Adipose tissue (tissue), 3 donors: ENCODE results near the gene TSPAN17. TPM values are rescaled to one million over a fixed set of nuclear protein-coding genes. Genes with fewer than 3 reads are reported as not detected.

Source experiments
- H3K27ac ChIP-seq: one replicate; pipeline ENCODE4 v1.5.1; 2013; ENCODE audit warnings: low read depth, low read length
- WGBS, 3 donors: extraction: QIAGEN DNeasy Blood & Tissue Kit; methylation state at CpG; one replicate each; pipeline ENCODE4 v1.1.7; 2013; 5-methylcytosine and 5-hydroxymethylcytosine counted together
- polyA plus RNA-seq, 3 donors: library from polyadenylated mRNA; stranded (reverse); fragments of 200-250 nt; gene quantifications; one replicate each; pipeline ENCODE4 v1.2.3, GENCODE V29; 2013
- donor health status: healthy with polysubstance abuse.
- donor health status: Bipolar disorder and iron deficiency.
- donor health status: healthy.

TSPAN17 gene
- polyA plus RNA-seq, 3 donors = 16.2 to 20.9 (median 18.8) TPM

DNA sequence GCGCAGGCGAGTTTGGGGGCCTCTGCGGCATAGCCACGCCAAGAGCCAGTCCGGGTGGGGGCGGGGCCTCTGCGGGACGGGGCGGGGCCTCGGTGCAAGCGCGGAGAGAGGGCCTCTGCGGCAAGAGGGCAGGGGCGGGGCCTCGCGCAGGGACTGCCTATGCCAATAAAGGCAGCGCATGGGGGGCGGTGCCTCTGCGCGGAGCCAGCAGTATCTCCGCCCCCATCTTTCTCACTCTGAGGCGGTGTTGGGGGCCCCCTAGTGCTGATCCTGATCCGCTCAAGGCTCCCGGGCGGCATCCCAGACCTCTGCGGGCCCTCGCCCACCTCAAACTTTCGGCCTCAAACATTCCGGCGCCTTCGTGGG lies 28.1 kb upstream of the TSPAN17 start:
- 3 to 7% (median 3%) methylated on average over 30 to 31 of the region's 31 CpGs for WGBS, 3 donors

DNA sequence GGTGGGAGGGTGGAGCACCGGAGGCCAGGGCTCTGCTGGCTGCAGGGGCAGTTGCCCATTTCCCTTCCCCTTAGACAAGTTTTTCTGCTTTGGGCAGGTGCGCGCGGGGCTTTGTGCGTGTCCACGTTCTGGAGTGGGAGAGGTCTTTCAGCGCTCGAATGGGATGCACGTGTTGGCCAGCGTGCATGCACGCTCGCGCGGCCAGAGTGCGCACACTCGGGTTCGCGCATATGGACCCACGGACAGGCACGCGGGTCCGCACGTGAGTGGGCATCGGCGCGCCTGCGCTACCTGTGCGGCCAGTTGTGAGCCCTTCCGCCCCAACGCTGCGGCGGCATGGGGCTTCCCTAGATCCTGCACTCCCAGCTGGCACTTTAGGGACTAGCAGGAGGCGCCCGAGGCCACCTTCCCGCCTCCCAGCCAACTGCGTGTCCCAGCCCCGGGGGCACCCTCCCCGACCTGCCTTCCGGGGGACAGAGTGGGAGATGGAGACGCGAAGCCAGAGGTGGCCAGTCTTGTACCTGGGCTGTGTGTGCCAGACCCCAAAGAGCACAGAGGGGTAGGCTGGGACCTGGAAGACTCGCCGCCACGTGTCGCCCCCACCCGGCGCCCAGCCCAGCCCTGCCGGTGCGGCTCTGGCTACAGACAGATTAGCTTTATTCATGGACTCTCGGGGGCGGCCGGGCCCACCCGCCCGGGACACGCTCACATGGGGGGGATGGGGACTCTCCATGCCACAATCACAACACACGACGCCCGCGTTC lies 27.5 kb upstream of the TSPAN17 start:
- no peak overlapping the region for H3K27ac ChIP-seq
- 8 to 17% (median 14%) methylated on average over 56 to 59 of the region's 59 CpGs for WGBS, 3 donors

More for the DNA sequence above, 28.1 kb upstream of the TSPAN17 start:
- no peak overlapping the region for H3K27ac ChIP-seq

DNA sequence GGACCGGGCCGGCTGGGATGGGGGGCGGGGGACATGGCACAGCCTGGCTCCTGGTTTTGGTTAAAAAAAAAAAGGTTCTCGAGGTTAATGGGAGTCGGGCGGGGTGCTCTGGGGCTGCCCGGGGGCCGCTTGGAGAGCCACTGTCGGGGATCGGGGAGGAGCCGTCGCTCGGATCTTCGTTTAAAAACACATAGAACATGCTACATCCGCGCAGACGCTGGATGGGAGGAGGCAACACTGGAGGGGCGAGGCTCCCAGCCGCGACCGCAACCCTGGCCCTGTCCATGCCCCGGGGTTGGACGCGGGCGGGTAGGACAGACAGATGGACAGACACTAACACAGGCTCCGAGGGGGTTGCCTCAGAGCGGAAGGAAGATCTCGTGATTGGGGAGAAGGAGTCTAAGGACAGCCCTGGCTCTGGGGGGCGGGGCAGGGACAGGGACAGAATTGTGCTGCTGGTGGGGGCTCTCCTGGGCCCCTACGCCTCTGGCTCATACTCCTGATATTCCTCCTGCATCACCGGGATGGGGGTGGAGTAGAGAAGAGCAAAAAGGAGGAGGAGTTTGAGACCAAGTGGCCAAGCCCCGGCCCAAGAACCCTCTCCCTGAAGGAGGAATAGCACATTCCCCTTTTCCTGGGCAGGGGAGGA lies 26.8 kb upstream of the TSPAN17 start:
- 3 to 6% (median 4%) methylated on average over 29 to 32 of the region's 32 CpGs for WGBS, 3 donors
- H3K27ac ChIP-seq = no peak overlapping the region

DNA sequence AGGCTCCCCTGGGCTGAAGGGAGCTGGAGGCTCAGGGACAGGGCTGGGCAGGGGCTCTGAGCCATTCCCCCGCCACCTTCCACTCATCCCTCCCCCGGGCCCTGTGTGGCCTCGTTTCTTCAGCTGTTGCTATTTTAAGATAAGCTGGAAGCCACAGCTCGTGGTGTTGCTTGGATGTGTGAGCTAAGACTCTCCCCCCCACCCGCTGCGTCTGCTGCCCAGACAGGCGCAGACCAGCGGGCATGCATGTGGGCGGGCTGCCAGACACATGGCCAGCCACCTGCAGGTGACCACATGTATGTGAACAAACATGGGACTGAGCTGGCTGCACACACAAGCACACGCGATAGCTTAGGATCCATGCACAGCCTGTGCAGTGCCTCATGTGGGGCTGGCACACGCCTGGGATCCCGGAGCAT lies 25.6 kb upstream of the TSPAN17 start:
- WGBS, 3 donors = 59 to 67% (median 61%) methylated on average over 13 of the region's 13 CpGs
- H3K27ac ChIP-seq = no peak overlapping the region

DNA sequence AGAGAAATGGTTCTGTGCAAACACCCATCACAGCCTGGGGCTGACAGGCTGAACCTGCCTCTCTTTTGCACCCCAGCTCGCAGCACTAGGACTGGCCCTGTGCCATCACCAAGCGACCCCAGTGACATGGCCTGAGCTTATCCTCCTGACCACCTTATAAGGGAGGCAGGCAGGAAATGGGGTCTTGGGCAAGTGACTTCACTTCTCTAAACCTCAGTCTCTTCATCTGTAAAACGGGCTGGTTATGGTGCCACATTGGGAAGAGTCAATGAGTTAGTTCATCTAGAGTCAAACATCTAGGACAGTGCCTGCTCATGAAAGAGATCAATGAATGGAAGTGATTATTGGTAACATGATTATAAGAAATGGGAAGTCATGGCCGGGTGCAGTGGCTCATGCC lies 23.1 kb upstream of the TSPAN17 start:
- 67 to 74% (median 73%) methylated on average over 4 of the region's 4 CpGs for WGBS, 3 donors

DNA sequence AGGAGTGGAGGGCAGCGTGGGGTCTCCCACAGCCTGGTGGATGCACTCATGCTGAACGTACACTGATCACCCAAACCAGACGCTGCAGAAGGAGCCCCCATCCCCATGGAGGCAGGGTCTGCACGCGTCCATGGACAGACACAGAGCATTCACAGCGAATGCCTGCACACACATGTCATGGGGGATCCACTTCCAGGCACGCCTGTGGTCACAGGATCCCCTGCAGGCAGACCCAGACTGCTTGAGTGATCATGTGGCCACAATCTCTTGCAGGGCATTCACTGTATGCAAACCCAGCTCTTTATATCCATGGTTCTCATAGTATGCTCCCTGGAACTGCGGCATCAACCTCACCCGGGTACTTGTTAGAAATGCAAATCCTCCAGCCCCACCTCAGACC lies 22.3 kb upstream of the TSPAN17 start:
- WGBS, 3 donors = 54 to 60% (median 60%) methylated on average over 9 of the region's 9 CpGs

More for the DNA sequence above, 23.1 kb upstream of the TSPAN17 start:
- no peak overlapping the region for H3K27ac ChIP-seq

DNA sequence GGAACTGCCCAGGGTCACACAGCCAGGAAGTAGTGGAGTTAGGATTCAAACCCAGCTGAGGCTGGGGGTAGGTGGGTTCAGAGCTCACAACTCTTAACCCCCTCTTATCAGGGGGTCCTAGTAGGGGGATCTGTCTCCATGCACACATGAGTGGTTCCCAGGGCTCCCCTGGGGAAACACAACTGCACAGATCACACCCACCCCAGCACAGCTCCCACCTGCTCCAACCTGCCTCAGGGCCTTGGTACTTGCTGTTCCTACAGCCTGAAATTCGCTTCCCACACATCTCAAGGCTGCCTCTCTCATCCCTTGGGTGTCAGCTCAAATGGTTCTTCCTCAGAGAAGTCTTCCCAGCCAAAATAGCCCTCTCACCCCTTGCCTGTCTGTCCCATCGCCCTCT lies 21.8 kb upstream of the TSPAN17 start:
- 60 to 82% (median 71%) methylated on average over 2 of the region's 2 CpGs for WGBS, 3 donors
- no peak overlapping the region for H3K27ac ChIP-seq

More for the DNA sequence above, 22.3 kb upstream of the TSPAN17 start:
- H3K27ac ChIP-seq = no peak overlapping the region

DNA sequence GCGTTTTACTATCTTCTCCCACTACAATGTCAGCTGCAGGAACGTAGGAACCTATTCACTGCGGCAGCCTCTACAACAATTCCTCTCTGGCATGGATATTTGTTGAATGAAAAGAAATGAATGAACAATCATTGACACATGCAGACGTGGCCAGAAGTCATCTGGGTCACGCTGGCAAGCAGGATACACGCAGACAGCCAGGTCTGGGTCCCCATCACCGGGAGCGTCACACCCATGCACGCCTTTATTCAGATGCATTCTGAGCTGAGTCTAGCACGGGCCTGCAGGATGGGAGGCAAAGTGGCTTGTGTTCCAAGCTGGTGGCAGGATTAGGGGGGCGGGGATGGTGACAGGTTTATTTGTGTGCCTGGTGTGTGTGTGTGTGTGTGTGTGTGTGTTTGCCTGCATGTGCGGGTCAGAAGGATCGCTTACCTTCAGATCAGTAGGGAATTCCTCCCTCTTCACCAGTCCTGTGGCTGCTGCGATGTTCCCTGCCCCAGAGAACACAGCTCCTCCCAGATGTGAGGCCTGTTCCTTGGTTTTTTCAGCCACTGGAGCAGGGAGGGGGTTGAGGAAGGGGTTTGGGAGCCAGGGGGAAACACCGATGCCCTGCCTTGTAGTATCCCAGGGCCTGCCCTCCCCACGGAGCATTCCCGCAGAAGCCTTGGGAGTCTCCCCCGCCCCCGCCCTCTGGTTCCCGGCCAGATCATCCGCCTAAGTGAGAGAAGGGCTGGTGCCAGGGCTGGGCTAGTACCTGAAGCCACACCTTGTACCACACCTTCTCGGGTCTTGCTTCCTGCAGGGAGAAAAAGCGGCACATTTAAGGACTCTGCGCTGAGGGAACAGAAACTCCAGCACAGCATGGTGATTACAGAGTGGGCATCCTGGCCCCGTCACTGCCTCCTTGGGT lies 21.1 kb upstream of the TSPAN17 start:
- H3K27ac ChIP-seq = no peak overlapping the region
- WGBS, 3 donors = 33 to 53% (median 51%) methylated on average over 23 to 25 of the region's 25 CpGs

DNA sequence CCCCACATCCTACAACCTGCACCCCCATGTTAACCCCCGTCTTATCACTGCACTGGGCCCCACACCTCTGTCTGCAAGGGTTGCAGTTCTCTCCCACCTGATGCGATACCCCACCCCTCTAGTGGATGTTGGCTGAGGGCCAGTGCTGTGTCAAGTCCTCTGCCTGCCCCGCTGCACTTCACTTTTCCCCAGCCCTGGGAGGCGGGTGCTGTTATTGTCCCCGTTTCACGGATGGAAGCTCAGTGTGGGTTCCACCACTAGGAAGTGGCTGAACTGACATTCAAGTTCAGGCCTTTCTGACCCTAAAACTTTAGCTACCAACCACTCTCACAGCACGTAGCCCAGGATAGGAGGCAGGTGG lies 20.4 kb upstream of the TSPAN17 start:
- H3K27ac ChIP-seq = no peak overlapping the region
- WGBS, 3 donors = 42 to 52% (median 45%) methylated on average over 7 of the region's 7 CpGs

DNA sequence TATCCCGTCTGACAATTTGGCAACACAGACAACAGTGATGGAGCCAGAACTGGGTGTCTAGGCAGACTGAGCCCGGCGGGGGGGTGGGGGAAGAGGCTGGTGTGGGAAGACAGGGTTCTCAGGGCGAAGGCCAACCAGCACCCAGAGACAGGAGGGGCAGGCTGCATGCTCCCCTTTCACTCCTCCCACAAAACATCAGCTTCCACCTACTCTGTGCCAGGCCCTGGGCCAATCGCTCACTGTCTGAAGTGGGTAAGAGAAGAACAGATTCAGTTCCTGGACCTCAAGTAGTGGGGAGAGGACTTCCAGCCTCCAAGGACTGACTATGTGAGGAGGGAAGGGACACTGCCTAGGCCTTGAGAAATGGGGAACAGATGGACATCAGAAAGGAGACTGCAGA lies 19.7 kb upstream of the TSPAN17 start:
- no peak overlapping the region for H3K27ac ChIP-seq
- 68 to 85% (median 75%) methylated on average over 5 of the region's 5 CpGs for WGBS, 3 donors

DNA sequence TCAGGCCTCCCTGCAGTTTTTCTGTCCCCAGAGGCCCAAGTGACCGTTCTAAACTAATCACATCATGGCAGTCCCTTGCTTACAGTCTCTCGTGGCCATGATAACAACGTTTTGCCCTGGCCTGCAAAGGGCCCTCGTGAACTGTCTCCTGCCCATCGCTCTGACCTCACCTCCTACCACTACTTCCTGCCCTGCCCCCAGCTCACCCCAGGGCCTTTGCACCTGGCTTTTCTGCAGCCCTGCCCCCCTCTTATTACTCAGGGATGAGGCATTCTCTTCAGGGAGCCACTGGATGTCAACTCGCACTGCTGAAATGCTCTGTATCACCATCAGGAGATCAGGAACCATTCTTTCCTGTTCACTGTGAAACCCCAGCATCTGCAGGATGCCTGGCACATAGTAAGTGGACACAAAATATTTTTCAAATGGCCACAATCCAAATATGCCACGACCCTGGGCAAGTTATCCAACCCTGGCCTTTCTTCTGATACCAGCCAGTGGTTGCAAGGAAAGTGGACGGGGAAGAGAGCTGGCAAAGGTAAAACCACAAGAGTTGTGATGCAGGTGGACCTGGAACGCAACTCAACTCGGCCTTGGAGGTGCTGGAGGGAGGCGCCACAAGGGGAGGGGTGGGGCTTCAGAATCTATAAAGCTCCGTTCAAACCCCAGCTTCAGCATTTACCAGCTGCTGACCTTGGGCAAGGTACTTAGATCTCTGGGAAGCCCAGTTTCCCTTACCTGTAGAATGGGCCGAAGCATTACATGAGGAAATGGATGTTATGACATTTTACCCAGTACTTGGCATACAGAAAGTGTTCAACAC lies 18.7 kb upstream of the TSPAN17 start:
- WGBS, 3 donors = 46 to 57% (median 55%) methylated on average over 13 of the region's 13 CpGs
- H3K27ac ChIP-seq = no peak overlapping the region

DNA sequence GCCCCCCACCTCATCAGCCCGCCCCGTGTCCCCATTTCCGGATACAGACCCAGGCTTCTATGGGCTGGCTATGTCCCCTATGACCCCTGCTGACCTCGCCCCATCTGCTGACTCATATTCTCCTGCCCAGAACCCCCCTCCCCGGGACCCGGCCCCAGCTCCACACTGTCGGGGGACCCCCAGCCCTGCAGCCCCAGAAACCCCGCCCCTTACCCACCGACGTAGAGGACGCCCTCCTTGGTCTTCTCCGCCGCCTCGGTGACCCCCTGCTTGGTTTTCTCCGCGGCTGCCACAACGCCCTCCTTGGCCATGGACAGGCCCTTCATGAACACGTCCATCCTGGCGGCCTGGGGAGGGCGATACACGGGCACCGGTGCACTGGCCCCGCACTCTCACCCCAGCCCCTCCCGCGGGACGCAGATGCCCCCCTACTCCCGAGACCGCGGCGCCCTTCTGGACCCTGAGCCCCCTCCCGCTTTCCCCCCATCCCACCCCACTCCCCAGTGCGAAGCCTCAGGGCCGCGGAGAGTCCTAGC lies 17.9 kb upstream of the TSPAN17 start:
- WGBS, 3 donors = 3 to 5% (median 4%) methylated on average over 29 to 34 of the region's 34 CpGs
- no peak overlapping the region for H3K27ac ChIP-seq

DNA sequence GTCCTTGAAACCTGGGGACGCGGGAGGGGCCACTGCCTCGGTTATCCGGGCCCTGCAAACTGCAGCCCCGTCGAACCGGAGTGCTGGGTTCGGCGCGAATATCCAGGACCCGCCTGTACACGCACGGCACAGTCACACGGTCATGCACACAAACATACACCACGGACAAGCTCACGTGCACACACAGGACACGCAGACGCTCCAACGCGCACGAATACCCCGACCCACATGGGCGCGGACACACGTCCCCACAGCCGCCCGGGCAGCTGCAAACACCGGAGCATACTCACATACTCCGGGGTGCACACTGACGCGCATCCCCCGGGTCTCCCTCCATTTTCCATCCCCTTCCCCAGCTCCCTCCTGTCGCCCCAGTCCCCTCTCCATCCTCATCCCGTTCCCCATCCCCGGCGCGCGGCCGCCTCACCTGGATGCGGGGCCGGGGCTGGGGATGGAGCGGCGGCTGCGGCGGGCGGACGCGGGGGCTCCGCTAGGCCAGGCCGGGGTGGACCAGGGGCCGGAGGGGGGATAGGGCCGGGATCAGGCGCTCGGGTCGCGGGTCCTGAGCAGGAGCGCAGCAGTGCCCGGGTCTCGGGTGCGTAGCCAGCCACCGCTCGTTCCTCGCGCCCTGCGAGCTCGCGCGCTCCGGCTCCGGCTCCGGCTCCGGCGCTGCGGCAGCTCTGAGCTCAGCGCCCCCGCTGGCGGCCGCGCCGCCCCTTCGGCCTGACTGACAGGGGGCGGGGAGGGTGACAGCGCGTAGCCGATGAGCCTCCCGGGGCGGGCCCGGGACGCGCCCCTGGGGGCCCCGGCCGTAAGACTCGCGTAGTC lies 17.2 kb upstream of the TSPAN17 start, which contains the start of the genes EIF4E1B and SNCB:
Gene EIF4E1B, plus strand, starts transcription at position 823 of the 828 bp plus-strand sequence. CDS start 12,113 bp downstream, outside the sequence.
Gene SNCB, minus strand, starts transcription at position 682 of the 828 bp plus-strand sequence. CDS start 880 bp downstream, outside the sequence.
- 1 to 2% (median 2%) methylated on average over 93 to 94 of the region's 94 CpGs for WGBS, 3 donors
- H3K27ac ChIP-seq = no peak within 1 kb of the TSS

DNA sequence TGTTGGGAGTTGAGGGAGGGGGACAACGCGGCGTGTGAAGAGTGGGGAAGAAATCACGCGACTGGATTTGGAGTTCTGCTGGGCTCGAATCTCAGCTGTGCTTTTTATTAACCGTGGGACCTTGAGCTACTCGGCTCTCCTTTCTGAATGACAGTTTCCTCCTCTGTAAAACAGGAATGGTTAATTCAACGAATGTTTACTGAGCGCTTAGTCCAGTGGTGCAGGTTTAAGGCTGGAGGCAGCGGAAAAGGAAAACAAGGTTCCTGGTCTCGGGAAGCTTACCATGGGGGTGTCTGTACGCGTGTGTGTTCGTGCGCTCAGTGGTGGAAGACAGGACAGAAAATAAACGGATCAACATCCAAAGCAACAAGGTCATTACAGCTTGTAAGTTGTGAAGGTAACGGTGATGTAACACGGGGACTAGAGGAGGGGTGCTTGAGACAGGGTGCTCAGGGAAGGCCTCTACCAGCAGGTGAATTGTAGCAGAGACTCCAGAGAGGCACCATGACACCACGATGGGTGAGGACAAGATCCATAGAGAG lies 16.5 kb upstream of the TSPAN17 start:
- no peak overlapping the region for H3K27ac ChIP-seq
- 4 to 10% (median 7%) methylated on average over 20 of the region's 20 CpGs for whole genome bisulfite sequencing, 3 donors

DNA sequence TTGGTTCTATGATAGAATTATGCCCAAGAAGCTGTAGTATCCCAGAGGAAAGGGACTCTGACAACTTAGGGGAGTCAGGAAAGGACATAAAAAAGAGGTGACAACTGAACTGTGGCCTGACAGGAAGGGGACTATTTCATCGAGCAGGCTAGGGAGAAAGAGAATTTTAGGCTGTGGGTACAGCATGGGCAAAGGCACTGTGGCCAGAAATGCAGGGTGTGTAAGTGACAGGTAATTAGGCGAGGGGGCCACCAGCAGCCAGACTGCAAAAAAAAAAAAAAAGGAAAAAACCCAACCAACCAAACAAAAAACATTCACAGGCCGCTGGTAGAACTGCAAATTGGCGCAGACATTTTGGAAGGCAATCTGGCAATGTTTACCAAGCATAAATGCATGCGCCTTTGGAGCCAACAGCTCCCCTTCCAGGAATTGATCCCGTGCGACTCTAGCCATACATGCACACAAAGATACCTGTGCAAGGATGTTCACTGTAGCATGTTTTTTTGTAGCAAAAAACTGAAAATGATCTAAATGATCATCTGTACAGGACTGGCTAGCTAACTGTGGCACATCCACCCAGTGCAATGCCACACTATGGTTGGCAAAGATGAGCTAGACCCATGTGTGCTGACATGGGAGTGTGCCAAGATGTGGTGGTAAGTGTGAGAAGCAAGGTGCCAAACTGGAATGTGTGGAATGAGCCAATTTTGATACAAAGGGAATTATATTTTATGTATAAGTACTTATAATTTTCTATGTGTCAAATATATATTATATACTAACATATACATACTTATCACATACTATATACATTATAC lies 15.7 kb upstream of the TSPAN17 start:
- 64 to 82% (median 75%) methylated on average over 7 of the region's 7 CpGs for WGBS, 3 donors
- no peak overlapping the region for H3K27ac ChIP-seq

DNA sequence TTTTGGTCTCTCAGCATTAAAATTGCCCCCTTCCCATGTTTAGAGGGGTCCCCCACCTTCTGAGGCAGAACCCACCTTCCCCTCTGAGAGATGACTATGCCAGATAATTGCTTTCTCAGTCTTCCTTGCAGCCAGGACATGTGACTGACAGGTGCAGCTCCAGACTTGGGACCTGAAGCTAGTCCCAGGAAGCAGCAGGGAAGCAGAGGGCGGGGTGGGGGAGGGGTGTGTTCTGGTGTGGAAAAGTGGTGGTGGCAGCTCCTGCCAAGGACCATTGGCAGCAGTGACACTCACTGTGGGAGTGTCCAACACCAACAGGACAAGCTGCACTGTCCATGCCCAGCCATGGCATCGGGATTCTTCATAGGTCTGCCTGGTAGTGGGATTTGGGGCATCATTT lies 14.5 kb upstream of the TSPAN17 start:
- H3K27ac ChIP-seq = no peak overlapping the region
- WGBS, 3 donors = 73 to 83% (median 77%) methylated on average over 2 of the region's 2 CpGs
